ENCODE data around the gene CARMIL1.
A peak's percentile ranks its signal among the peaks of the same experiment; 100 is the strongest.

CARMIL1 gene

DNA sequence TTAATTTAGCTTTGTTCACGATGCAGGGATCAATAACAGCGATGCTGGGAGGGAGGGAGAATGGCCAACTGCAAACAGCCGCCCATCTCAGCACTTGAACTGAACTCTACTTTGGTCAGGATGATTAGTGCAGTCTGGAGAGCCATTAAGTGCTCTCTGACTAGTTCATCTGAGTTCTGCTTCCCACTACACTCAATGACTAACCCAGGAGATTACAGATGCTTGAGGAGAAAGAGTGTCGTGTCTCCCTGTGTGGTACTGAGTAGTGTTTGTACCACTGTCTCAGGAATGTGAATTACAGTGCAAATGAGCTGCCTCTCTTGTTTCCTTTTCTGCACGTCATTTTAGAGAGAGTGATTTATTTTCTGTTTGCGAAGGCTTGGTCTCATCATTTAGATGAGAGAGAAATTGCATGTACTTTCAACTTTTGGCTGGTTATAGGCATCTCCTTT lies 23.5 kb downstream of the CARMIL1 start (continued):
- TF ChIP-seq, protein P1, sequence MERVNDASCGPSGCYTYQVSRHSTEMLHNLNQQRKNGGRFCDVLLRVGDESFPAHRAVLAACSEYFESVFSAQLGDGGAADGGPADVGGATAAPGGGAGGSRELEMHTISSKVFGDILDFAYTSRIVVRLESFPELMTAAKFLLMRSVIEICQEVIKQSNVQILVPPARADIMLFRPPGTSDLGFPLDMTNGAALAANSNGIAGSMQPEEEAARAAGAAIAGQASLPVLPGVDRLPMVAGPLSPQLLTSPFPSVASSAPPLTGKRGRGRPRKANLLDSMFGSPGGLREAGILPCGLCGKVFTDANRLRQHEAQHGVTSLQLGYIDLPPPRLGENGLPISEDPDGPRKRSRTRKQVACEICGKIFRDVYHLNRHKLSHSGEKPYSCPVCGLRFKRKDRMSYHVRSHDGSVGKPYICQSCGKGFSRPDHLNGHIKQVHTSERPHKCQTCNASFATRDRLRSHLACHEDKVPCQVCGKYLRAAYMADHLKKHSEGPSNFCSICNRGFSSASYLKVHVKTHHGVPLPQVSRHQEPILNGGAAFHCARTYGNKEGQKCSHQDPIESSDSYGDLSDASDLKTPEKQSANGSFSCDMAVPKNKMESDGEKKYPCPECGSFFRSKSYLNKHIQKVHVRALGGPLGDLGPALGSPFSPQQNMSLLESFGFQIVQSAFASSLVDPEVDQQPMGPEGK (tag by site-specific recombination; IDR thresholded peaks at IDR 0.05) = no peak
- TF ChIP-seq ZNF792 (tag by site-specific recombination; IDR thresholded peaks at IDR 0.05) (no peak), ZNF239 (tag by site-specific recombination; IDR thresholded peaks at IDR 0.05) (no peak), ZNF544 (tag by site-specific recombination; IDR thresholded peaks at IDR 0.05) (no peak), AEBP2 (tag by site-specific recombination; IDR thresholded peaks at IDR 0.05; ENCODE audit: borderline replicate concordance) (no peak), ZNF341 (tag by site-specific recombination; IDR thresholded peaks at IDR 0.05; ENCODE audit: low read depth) (peak; percentile 77), ZNF223 (tag by site-specific recombination; IDR thresholded peaks at IDR 0.05) (no peak), TSHZ1 (tag by site-specific recombination; IDR thresholded peaks at IDR 0.05; ENCODE audit: borderline replicate concordance) (peak; percentile 78; the same call in 1 of the 2 replicates), ZNF394 (tag by site-specific recombination; IDR thresholded peaks at IDR 0.05; ENCODE audit: borderline replicate concordance) (no peak), PRDM10 (tag by site-specific recombination; IDR thresholded peaks at IDR 0.05) (0 out of 2 replicates have a peak, but pooled peaks have one; percentile 42), ZNF133 (tag by site-specific recombination; IDR thresholded peaks at IDR 0.05) (no peak), INSM2 (tag by site-specific recombination; IDR thresholded peaks at IDR 0.05) (peak; percentile 46; the same call in 1 of the 2 replicates), ZEB2 (tag by site-specific recombination; IDR thresholded peaks at IDR 0.05) (peak; percentile 88), ZNF600 (tag by site-specific recombination; IDR thresholded peaks at IDR 0.05) (peak; percentile 93), ZBTB20 (tag by site-specific recombination; IDR thresholded peaks at IDR 0.05) (peak; percentile 56; the same call in 1 of the 2 replicates), ZNF280C (tag by site-specific recombination; IDR thresholded peaks at IDR 0.05) (no peak), ZSCAN16 (tag by site-specific recombination; IDR thresholded peaks at IDR 0.05) (no peak), ZNF416 (tag by site-specific recombination; IDR thresholded peaks at IDR 0.05) (no peak), ZNF324 (tag by site-specific recombination; IDR thresholded peaks at IDR 0.05) (peak; percentile 39; the same call in 1 of the 2 replicates), ZNF701 (tag by site-specific recombination; IDR thresholded peaks at IDR 0.05) (no peak)
- TF ChIP-seq, protein P2, sequence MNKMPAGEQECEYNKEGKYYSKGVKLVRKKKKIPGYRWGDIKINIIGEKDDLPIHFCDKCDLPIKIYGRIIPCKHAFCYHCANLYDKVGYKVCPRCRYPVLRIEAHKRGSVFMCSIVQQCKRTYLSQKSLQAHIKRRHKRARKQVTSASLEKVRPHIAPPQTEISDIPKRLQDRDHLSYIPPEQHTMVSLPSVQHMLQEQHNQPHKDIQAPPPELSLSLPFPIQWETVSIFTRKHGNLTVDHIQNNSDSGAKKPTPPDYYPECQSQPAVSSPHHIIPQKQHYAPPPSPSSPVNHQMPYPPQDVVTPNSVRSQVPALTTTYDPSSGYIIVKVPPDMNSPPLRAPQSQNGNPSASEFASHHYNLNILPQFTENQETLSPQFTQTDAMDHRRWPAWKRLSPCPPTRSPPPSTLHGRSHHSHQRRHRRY (tag by site-specific recombination; IDR thresholded peaks at IDR 0.05) = no peak
- TF ChIP-seq, protein P3, sequence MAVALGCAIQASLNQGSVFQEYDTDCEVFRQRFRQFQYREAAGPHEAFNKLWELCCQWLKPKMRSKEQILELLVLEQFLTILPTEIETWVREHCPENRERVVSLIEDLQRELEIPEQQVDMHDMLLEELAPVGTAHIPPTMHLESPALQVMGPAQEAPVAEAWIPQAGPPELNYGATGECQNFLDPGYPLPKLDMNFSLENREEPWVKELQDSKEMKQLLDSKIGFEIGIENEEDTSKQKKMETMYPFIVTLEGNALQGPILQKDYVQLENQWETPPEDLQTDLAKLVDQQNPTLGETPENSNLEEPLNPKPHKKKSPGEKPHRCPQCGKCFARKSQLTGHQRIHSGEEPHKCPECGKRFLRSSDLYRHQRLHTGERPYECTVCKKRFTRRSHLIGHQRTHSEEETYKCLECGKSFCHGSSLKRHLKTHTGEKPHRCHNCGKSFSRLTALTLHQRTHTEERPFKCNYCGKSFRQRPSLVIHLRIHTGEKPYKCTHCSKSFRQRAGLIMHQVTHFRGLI (tag by site-specific recombination; IDR thresholded peaks at IDR 0.05) = peak; percentile 84
